ENCODE measurements around the gene TCIRG1. TPM values are rescaled to one million over a fixed set of nuclear protein-coding genes. Genes with fewer than 3 reads are reported as not detected.

TCIRG1 gene
- total RNA-seq, 1 experiment from 2014 or later = 158 TPM

DNA sequence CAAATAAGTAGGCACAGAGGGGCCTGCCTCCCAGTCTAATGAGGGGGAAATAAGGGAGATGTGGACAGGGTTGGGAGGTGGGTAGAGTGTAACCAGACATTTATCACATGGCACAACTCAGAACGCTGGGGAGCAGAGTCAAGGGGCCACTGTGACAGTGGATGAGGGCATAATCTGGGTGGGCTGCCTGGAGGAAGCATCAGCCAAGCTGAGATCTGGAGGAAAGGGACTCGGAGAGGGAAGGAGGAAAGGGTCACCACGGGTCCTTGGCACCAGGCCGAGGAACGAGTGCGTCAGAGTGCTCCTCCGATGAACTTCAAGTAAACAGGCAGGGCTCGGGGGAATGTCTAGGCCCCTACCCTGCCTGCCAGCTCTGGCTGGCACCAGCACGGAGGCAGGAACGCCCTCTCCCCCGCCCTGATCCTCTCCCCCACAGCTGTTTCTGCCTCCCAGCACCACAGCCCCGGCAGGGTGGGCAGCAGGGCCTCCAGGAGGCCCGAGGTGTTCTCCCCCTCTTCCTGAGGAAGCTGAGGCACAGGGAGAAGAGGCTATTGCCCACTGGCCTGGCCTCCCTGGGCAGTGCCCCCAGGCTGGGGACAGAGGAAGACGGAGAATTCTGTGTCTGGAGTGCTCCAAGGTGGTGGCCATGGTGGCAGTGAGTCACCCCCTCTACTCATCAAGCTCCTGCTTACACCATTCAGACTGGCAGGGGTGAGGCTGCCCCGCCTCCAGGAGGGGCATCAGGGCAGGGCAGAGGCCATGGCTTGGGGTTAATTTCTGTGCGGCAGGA is 24.5 kb upstream of the TCIRG1 start:
- no peaks in the 10 kb centered on the region for H3K9me3 ChIP-seq (ENCODE audit: control insufficient read depth, insufficient read depth, low read depth, low read length)
- no peaks in the 10 kb centered on the region for H3K36me3 ChIP-seq (ENCODE audit: control insufficient read depth, insufficient read depth, low read length)
- intact Hi-C loops (cut with micrococcal nuclease; ENCODE audit: unreplicated experiment) = no loop called here
- TF ChIP-seq SIN3A (IDR thresholded peaks at IDR 0.05; ENCODE audit: borderline replicate concordance, insufficient read depth, low read depth, low read length) (no peak), POLR2AphosphoS5 (IDR thresholded peaks at IDR 0.05; ENCODE audit: low read depth, low read length) (peak; percentile 2; the same call in 1 of the 2 replicates)
- peak overlapping the region; percentile 92 for H3K27ac ChIP-seq (ENCODE audit: low read length)
- no TSS peak for BruUV-seq (replicated peaks)
- H3K4me3 ChIP-seq (ENCODE audit: low read depth in 2 of 2, low read length in 2 of 2) = peak overlapping the region in 1 of 2 experiments; percentile 22; a peak in 1 of 4 replicates
- in situ Hi-C loops (cut with HindIII; ENCODE audit: low pct_unique_long_range_greater_than_20kb, low sequenced_read_pairs) = no loop called here
- ATAC-seq (peak; percentile 62), DNase-seq (ENCODE audit: low read depth, low spot score) (peak; percentile 69)
- POLR2A ChIA-PET = interaction anchor here (0.6 kb wide), 1 partner anchor 759 kb away, joined by 3 read pairs; no protein-coding TSS in a partner anchor
- CTCF ChIA-PET = no interaction called here
- no peaks in the 10 kb centered on the region for H3K27me3 ChIP-seq (ENCODE audit: control insufficient read depth, insufficient read depth, low read length)
- H3K4me1 ChIP-seq (ENCODE audit: control insufficient read depth, insufficient read depth, low read length) = peaks cover 80% of the 10 kb centered on the region

DNA sequence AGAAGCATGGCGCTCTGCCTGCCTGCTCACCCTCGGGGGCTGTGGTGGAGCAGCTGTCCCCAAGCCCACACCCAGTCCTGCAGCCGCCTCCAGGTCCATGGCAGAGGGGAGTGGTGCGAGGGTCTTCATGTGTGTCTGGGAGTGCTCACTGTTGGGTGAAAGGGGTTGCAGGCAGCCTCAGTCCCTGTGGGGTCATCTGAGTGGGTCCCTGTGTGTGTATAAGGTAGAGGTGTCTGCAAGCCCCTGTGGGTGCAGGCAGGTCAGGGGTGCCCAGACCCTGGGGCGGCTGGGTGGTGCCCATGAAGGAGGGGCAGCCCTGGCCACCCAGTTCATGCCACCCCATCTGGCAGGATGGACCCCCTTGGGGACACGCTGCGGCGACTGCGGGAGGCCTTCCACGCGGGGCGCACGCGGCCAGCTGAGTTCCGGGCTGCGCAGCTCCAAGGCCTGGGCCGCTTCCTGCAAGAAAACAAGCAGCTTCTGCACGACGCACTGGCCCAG is 23.8 kb upstream of the TCIRG1 start:
- H3K9me3 ChIP-seq (ENCODE audit: control insufficient read depth, insufficient read depth, low read depth, low read length) = no peaks in the 10 kb centered on the region
- BruUV-seq (replicated peaks) = no TSS peak
- CTCF ChIA-PET = no interaction called here
- DNase-seq (ENCODE audit: low read depth, low spot score) = no peak
- ATAC-seq = no peak
- in situ Hi-C loops (cut with HindIII; ENCODE audit: low pct_unique_long_range_greater_than_20kb, low sequenced_read_pairs) = no loop called here
- no peak overlapping the region for H3K4me3 ChIP-seq (ENCODE audit: low read depth in 2 of 2, low read length in 2 of 2)
- intact Hi-C loops (cut with micrococcal nuclease; ENCODE audit: unreplicated experiment) = no loop called here
- POLR2A ChIA-PET = interaction anchor here (0.6 kb wide), 1 partner anchor 758 kb away, joined by 3 read pairs; no protein-coding TSS in a partner anchor
- TF ChIP-seq POLR2AphosphoS5 (IDR thresholded peaks at IDR 0.05; ENCODE audit: low read depth, low read length) = 0 out of 2 replicates have a peak, but pooled peaks have one; percentile 9
- no peak for TF ChIP-seq SIN3A (IDR thresholded peaks at IDR 0.05; ENCODE audit: borderline replicate concordance, insufficient read depth, low read depth, low read length)
- TF ChIP-seq, protein P1, sequence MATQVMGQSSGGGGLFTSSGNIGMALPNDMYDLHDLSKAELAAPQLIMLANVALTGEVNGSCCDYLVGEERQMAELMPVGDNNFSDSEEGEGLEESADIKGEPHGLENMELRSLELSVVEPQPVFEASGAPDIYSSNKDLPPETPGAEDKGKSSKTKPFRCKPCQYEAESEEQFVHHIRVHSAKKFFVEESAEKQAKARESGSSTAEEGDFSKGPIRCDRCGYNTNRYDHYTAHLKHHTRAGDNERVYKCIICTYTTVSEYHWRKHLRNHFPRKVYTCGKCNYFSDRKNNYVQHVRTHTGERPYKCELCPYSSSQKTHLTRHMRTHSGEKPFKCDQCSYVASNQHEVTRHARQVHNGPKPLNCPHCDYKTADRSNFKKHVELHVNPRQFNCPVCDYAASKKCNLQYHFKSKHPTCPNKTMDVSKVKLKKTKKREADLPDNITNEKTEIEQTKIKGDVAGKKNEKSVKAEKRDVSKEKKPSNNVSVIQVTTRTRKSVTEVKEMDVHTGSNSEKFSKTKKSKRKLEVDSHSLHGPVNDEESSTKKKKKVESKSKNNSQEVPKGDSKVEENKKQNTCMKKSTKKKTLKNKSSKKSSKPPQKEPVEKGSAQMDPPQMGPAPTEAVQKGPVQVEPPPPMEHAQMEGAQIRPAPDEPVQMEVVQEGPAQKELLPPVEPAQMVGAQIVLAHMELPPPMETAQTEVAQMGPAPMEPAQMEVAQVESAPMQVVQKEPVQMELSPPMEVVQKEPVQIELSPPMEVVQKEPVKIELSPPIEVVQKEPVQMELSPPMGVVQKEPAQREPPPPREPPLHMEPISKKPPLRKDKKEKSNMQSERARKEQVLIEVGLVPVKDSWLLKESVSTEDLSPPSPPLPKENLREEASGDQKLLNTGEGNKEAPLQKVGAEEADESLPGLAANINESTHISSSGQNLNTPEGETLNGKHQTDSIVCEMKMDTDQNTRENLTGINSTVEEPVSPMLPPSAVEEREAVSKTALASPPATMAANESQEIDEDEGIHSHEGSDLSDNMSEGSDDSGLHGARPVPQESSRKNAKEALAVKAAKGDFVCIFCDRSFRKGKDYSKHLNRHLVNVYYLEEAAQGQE (IDR thresholded peaks at IDR 0.05; ENCODE audit: insufficient read depth in 1 of 2, low read depth in 2 of 2, low read length in 1 of 2) = no peak
- TF ChIP-seq, protein P2, sequence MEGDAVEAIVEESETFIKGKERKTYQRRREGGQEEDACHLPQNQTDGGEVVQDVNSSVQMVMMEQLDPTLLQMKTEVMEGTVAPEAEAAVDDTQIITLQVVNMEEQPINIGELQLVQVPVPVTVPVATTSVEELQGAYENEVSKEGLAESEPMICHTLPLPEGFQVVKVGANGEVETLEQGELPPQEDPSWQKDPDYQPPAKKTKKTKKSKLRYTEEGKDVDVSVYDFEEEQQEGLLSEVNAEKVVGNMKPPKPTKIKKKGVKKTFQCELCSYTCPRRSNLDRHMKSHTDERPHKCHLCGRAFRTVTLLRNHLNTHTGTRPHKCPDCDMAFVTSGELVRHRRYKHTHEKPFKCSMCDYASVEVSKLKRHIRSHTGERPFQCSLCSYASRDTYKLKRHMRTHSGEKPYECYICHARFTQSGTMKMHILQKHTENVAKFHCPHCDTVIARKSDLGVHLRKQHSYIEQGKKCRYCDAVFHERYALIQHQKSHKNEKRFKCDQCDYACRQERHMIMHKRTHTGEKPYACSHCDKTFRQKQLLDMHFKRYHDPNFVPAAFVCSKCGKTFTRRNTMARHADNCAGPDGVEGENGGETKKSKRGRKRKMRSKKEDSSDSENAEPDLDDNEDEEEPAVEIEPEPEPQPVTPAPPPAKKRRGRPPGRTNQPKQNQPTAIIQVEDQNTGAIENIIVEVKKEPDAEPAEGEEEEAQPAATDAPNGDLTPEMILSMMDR (IDR thresholded peaks at IDR 0.05) = no peak
- no peak for TF ChIP-seq TCF7L2 (IDR thresholded peaks at IDR 0.05; ENCODE audit: low read depth, low read length)
- no peaks in the 10 kb centered on the region for H3K27me3 ChIP-seq (ENCODE audit: control insufficient read depth, insufficient read depth, low read length)
- H3K36me3 ChIP-seq (ENCODE audit: control insufficient read depth, insufficient read depth, low read length) = no peaks in the 10 kb centered on the region
- H3K4me1 ChIP-seq (ENCODE audit: control insufficient read depth, insufficient read depth, low read length) = peaks cover 76% of the 10 kb centered on the region
- peak overlapping the region; percentile 92 for H3K27ac ChIP-seq (ENCODE audit: low read length)

DNA sequence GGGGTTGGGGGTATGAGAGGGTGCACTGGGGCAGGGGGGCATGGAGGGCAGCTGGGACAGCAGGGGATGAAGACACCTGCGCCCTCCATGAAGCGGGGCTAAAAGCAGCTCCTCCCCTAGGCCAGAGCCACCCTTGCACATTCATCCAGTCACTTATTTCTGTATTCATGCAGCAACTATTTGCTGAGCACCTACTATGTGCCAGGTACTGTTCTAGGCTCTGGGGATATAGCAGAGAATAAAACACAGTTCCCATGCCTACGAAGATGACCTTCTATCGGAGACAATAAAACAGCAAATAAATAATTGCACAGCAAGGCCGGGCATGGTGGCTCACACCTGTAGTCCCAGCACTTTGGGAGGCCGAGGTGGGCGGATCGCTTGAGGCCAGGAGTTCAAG is 23.4 kb upstream of the TCIRG1 start:
- in situ Hi-C loops (cut with HindIII; ENCODE audit: low pct_unique_long_range_greater_than_20kb, low sequenced_read_pairs) = no loop called here
- CTCF ChIA-PET = no interaction called here

More for the DNA sequence above, 23.4 kb upstream of the TCIRG1 start:
- Histone ChIP-seq H3K36me3 (ENCODE audit: control insufficient read depth, insufficient read depth, low read length) (no peaks in the 10 kb centered on the region), H3K9me3 (ENCODE audit: control insufficient read depth, insufficient read depth, low read depth, low read length) (no peaks in the 10 kb centered on the region), H3K27ac (ENCODE audit: low read length) (no peak overlapping the region), H3K27me3 (ENCODE audit: control insufficient read depth, insufficient read depth, low read length) (no peaks in the 10 kb centered on the region), H3K4me1 (ENCODE audit: control insufficient read depth, insufficient read depth, low read length) (peaks cover 76% of the 10 kb centered on the region), H3K4me3 (ENCODE audit: low read depth in 2 of 2, low read length in 2 of 2) (no peak overlapping the region)
- ATAC-seq (no peak), DNase-seq (ENCODE audit: low read depth, low spot score) (no peak)
- POLR2A ChIA-PET = no interaction called here
- no peak for TF ChIP-seq POLR2AphosphoS5 (IDR thresholded peaks at IDR 0.05; ENCODE audit: low read depth, low read length)
- TF ChIP-seq, protein P1 (IDR thresholded peaks at IDR 0.05; ENCODE audit: insufficient read depth in 1 of 2, low read depth in 2 of 2, low read length in 1 of 2) = no peak
- no peak for TF ChIP-seq TCF7L2 (IDR thresholded peaks at IDR 0.05; ENCODE audit: low read depth, low read length)
- TF ChIP-seq, protein P2 (IDR thresholded peaks at IDR 0.05) = no peak
- no peak for TF ChIP-seq SIN3A (IDR thresholded peaks at IDR 0.05; ENCODE audit: borderline replicate concordance, insufficient read depth, low read depth, low read length)
- BruUV-seq (replicated peaks) = no TSS peak
- intact Hi-C loops (cut with micrococcal nuclease; ENCODE audit: unreplicated experiment) = no loop called here

Data from Panc1 (cell line).